GM18508 (cell line): Measurements from ENCODE around the gene GRK6.

ENCODE experiments used
- ATAC-seq: cut with Tn5 transposase; IDR thresholded peaks from one replicate; pipeline ENCODE4 v1.9.1; 2021; ENCODE audit warnings: moderate number of reproducible peaks; ENCODE audit not compliant: insufficient read depth, unreplicated experiment

Gene GRK6

GRCh38 chr5:177437623-177438022, 11.1 kb downstream of the GRK6 start:
- ATAC-seq = no peak

GRCh38 chr5:177438468-177438867, 12.0 kb downstream of the GRK6 start:
- no peak for ATAC-seq

GRCh38 chr5:177439518-177440053, 13.1 kb downstream of the GRK6 start:
- no peak for ATAC-seq

GRCh38 chr5:177440211-177440989, 13.9 kb downstream of the GRK6 start:
- ATAC-seq = no peak

GRCh38 chr5:177440990-177441780, 14.7 kb downstream of the GRK6 start:
- ATAC-seq = no peak

GRCh38 chr5:177442066-177442826, 15.8 kb downstream of the GRK6 start:
- no peak for ATAC-seq

- ATAC-seq = no peak
These were observed 16.9 kb downstream of the GRK6 start for GRCh38 chr5:177443144-177443983.

GRCh38 chr5:177444106-177445051, 17.9 kb downstream of the GRK6 start:
- no peak for ATAC-seq

GRCh38 chr5:177445052-177445916, 18.8 kb downstream of the GRK6 start:
- no peak for ATAC-seq

- ATAC-seq = no peak
These were observed 19.4 kb downstream of the GRK6 start for GRCh38 chr5:177445917-177446199.

GRCh38 chr5:177446200-177447065, 20.0 kb downstream of the GRK6 start, which contains the start of gene PRR7:
Gene PRR7, plus strand, starts transcription at chr5:177446814. Its CDS starts 8,254 bp downstream, at chr5:177455068.
- ATAC-seq = no peak

GRCh38 chr5:177447066-177447610, 20.7 kb downstream of the GRK6 start:
- ATAC-seq = no peak

GRCh38 chr5:177447611-177448243, 21.3 kb downstream of the GRK6 start:
- ATAC-seq = no peak

- no peak for ATAC-seq
These were observed 21.9 kb downstream of the GRK6 start for GRCh38 chr5:177448244-177448950.
